GM15510 (cell line): Measurements from ENCODE around the gene DOHH.

Source experiments
- POLR2A ChIP-seq: IDR thresholded peaks from 3 replicates; pipeline ENCODE4 v1.6.1; 2011; ENCODE audit warnings: borderline replicate concordance; ENCODE audit not compliant: insufficient read length; ENCODE audit errors: extremely low read depth

Gene DOHH

DNA sequence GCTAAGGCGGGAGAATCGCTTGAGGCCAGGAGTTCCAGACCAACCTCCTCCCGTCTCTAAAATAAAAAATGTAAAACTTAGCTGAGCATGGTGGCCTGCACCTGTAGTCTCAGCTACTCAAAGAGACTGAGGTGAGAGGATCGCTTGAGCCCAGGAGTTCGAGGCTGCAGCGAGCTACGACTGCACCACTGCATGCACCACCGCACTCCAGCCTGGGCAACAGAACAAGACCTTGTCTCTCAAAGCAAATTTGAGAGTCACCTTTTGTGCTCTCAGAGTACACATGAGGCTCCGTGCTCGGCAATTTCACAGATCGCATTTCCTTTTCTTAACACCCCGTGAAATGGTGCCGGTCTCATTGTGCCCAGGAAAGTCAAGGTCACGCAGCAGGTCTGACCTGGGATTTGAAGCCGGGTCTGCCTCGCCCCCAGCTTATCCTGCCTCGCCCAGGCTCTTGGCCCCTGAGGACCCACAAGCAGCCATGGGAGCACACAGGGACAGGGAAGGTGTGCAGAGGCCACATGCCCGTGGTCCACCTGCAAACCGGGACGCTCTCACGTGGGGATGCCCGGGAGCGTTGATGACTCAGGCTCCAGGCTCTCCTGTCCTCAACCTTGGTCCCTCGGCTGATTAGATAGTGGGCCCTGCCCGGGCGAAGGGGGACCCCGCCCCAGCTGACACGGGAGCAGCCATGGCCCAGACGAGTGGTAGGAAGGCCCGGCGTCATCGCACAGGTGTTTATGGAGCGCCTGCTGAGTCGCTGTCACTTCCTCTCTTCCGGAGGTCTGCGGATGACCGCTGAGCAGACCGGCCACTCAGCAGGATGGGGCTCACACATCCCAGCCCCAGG, 19.0 kb downstream of the DOHH start:
- no peak for TF ChIP-seq POLR2A

GRCh38 chr19:3480383-3481091, 19.9 kb downstream of the DOHH start, which contains the start of gene SMIM24:
Gene SMIM24 (minus strand): TSS chr19:3480525. CDS start chr19:3480463, 62 bp downstream.
- TF ChIP-seq POLR2A, result no peak

GRCh38 chr19:3479834-3480215, 20.6 kb downstream of the DOHH start:
- no peak for TF ChIP-seq POLR2A

- no peak for TF ChIP-seq POLR2A
Observed at GRCh38 chr19:3479177-3479833, 21.2 kb downstream of the DOHH start.

DNA sequence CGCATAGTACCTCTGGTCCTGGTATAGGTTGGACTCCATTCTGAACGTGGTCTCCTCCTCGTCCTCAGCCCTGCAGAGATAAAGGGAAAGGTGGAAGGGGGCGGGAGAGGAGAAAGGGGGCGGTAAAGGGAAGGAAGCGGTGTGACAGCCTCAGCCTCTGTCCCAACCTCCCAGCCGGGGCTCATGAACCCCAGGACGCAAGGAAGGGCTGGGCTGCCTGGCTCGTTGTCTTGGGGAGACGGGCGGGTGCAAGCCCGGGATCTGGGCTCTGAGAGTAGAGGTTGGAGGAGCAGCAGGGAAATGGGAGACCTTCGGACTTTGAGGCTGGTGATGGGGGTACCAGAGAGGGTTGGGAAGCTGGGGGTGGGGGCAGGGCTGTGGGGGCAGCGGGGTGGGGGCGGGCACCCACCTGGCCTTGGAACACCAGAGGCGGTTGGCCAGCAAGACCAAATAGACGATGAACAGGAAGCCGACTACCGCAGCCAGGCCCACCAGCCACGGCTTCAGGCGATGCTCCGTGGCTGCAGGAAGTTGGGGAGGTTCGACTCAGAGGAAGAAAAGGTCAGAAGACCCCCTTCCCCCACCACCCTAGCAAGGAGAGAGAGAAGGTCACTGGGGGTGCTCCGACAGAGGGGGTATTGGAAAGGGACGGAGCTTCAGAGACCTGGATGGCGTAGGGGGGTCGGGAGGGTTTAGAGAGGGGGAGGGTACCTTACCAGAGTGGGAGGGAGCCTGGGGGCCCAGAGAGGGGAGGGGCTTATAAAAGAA, 21.9 kb downstream of the DOHH start:
- TF ChIP-seq POLR2A, result no peak

GRCh38 chr19:3477951-3478350, 22.5 kb downstream of the DOHH start:
- TF ChIP-seq POLR2A, result no peak

GRCh38 chr19:3477506-3477905, 23.0 kb downstream of the DOHH start:
- no peak for TF ChIP-seq POLR2A

DNA sequence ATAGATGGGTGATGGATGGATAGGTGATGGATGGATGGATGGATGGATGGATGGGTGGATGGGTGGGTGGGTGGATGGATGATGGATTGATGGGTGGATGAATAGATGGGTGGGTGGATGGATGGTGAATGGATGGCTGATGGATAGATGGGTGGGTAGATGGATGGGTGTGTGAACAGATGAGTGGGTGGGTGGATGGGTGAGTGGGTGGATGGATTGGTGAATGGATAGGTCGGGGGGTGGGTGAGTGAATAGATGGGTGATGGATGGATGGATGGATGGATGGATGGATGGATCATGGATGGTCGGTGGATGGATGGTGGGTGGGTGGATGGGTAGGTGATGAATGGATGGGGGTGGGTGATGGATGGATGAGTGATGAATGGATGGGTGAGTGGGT, 23.6 kb downstream of the DOHH start:
- no peak for TF ChIP-seq POLR2A

DNA sequence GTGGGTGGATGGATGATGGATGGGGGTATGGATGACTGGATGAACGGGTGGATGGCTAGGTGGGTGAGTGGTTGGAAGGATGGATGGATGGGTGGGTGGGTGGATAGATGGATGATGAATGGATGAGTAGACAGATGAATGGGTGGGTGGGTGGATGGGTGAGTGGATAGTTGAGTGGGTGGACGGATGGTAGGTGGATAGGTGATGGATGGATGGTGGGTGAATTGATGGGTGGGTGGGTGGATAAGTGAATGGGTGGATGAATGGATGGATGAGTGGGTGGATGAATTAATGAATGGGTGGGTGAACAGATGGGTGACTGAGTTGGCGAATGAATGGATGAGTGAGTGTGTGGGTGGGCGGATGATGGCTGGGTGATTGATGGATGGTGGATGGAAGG, 25.0 kb downstream of the DOHH start:
- no peak for TF ChIP-seq POLR2A

DNA sequence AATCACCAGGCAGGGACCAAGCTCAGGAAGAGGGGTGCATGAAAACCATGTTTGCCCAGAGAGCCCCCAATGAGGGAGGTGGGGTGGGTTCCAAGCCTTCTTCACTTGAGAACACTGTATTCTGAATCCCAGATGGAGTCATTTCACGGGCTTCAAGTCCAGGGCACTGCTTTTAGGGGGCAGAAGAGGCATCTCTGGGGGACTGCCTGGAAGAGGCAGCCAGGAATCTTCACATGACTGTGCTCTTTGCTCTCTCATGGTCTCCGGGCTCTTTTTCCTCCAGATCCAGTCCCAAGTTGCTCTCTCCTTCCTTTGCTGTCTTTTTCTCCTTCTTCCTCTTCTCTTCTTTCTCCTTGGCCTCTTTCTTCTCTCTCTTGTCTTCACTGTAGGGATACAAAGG, 25.9 kb downstream of the DOHH start:
- TF ChIP-seq POLR2A, result no peak

- TF ChIP-seq POLR2A, result no peak
Observed at GRCh38 chr19:3474010-3474409, 26.5 kb downstream of the DOHH start.

- TF ChIP-seq POLR2A, result no peak
Observed at GRCh38 chr19:3471954-3472655, 28.4 kb downstream of the DOHH start.

DNA sequence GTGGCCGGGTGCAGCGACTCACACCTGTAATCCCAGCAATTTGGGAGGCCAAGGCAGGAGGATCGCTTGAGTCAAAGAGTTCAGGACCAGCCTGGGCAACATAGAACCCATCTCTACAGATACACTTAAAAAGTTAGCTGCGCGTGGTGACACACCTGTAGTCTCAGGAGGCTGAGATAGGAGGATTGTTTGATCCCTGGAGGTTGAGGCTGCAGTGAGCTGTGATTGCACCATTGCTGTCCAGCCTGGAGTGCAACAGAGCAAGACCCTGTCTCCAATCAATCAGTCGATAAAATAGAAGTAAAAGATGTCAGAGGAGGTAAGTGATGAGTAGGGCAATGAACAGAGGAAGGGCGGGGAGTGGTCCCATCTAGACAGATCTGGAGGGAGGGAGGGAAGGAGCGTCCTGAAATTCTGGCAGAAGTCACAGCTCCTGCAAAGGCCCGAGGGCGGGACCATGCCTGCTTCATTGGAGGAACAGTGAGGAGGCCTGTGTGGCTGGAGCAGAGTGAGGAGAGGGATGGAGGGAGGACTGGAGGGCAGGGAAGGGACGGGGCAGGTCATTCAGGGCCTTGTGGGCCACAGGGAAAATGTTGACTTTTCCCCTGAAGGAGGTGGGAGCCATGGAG, 29.9 kb downstream of the DOHH start:
- TF ChIP-seq POLR2A, result no peak
